Inferior parietal cortex (tissue), 1 donor: ENCODE data around the gene SLC1A5.
"Not testable (repeated sequence)": the region's sequence is repeated elsewhere in the genome, so short reads cannot be mapped to it uniquely, and the experiment has no call there.

Source experiments
- DNase-seq: peaks from one replicate; pipeline ENCODE4 v3.0.0-alpha.2; 2016; ENCODE audit errors: extremely low spot score

Gene SLC1A5

DNA sequence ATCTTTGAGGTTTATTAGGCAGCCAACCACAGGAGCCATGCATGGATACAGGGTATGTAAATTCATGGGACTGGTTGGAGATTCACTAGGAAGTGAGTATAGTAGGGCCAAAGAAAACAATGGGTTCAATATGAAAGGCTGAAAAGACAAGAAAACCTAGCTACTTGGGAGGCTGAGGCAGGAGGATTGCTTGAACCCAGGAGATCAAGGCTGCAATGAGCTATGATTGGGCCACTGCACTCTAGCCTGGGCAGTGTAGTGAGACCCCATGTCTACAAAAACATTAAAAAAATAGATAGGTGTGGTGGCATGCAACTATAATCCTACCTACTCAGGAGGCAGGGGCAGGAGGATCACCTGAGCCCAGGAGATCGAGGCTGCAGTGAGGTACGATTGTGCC, 10.3 kb upstream of the SLC1A5 start:
- no peak for DNase-seq

DNA sequence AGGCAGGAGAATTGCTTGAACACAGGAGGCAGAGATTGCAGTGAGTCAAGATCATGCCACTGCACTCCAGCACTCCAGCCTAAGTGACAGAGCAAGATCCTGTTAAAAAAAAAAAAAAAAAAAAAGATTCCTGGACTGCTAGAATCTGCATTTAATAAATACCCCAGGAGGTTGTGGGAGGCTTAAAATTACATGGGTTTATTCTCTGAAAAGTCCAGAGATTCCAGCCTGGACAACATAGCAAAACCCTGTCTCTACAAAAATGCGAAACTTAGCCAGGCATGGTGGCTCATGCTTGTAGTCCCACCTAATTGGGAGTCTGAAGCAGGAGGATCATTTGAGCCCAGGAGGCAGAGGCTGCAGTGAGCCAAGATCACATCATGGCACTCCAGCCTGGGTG, 9.5 kb upstream of the SLC1A5 start:
- DNase-seq = no peak

DNA sequence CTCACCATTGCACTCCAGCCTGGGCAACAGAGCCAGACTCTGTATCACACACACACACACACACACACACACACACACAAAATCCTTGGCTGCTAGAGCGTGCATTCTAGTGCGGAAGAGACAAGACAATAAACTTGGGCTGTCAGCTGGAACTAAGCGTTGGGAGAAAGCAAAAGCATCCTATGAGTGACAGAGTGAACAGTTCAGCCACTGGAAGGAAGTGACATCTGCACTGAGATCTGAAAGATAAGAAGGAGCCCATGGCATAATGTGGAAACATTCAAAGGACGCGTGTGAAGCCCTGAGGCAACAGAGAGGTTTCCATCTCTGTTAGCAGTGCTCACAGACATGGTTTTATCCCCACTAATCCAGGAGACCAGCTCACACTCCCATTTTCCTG, 3.5 kb upstream of the SLC1A5 start:
- DNase-seq = no peak

DNA sequence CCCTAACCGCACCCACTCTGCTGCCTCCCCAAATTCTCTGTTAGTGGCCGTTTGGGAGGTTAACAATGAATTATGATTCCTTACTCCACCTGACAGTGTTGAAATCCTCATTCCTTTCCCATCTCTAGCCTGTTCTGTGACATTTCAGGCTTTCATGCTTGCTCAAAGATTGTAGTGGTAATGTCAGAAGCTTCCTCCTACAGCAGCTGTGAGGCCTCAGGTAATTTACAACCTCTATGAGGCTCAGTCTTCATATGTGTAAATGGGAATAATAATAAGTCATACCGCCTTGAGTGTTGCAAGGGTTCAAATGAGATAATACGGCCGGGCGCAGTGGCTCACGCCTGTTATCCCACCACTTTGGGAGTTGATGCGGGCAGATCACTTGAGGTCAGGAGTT, 977 bp upstream of the SLC1A5 start:
- DNase-seq = no peak

DNA sequence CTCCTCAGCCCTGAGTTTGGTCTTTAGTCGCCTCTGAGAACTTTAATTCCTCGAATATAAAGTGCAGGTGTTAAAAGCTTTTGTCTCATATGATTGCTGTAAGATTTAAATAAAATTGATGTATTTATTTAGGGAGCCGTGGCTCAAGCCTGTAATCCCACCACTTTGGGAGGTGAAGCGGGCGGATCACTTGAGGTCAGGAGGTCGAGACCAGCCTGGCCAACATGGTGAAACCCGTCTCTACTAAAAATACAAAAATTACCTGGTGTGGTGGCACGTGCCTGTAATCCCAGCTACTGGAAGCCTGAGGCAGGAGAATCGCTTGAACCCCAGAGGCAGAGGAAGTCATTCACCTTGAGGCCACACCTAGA, 559 bp upstream of the SLC1A5 start:
- no peak for DNase-seq

DNA sequence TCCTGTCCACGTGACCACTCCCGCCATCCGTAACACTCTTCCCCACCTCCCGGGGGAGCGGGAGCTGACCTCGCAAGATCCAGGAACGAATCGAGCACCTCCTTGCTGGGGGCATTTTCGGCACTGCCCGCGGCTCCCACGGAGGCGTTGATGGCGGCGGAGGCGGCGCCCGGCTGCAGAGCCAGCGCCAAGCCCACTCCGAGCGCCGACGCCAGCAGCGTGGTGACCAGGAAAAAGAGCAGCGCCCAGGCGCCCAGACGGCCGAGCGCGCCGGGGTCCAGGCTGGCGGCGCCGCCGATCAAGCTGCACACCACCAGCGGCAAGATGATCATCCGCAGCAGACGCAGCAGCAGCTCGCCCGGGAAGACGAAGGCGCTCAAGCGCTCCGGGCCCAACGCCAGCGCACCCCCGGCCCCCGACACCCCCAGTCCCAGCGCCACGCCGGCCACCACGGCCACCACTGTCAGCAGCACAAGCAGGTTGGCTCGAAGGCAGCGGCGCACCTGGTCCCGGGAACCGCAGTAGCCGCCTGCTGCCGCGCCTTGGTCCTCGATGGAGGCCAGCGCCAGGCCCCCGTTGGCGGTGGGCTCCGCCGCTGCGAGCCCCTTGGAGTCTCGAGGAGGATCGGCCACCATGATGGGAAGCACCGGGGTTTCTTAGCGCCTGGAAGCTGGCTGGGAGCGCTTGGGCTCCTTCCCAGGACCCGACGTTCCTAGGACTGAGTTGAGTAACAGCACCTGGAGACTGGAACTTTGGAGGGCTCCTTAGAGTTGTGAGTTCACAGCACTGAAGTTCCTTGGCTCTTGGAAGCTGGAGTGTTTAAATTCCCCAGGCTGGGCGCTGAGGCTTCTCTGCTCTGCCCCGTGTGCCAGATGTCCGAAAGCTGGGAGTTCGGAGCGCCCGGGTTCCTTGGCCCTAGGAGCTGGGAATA, 798 bp downstream of the SLC1A5 start:
- no peak for DNase-seq

DNA sequence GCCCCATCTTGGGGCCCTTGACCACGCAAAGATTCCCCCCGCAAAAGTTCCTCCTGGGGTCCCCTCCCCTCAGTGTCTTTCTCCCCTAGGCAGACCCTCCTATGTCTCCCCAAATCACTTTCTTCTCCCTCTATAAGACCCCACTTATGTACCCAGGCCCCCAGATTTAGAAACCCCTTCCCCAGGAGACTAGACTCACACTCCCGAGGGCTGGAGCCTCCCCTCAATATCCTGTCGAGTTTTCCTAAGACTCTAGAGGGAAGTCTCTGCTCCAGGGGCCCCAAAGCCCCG, 1.4 kb downstream of the SLC1A5 start:
- DNase-seq = no peak

DNA sequence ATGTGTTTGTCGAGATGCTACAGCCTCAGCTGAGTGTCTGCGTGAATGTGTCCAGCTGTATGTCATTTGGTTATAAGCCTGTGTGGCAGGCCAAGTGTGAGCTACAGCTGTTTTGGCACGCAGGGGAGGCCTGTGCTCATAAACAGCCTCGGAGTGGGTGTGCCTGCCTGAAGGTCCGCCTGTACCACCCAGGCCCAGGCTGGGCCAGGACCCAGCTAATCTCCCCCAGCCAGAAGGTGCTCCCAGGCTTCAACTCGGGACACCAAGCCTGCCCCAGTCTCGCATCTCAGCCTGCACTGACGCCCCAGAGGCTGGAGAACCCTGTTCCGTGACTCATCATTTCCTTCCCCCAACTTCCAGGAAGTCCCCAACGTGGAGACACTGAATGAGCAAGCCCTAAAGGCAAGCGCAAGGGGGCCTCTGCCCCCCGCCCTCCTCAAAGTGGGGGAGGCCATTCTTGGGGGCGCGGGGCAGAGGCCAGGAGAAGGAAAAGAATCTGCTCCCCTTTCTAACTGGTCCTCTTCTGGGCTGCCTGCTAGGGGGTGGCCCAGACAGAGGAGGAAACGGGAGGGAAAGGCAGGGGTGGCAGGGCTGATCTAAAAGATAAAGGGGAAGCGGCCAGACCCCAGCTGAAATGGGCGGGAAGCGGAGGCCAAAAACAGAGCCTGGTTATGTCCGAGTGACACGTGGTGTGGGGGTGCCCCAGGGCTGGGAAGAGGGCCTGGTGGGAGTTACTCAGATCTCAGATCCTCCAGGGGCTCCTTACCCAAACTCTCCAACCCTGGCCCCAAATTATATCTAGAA, 2.0 kb downstream of the SLC1A5 start:
- peak; percentile 49 for DNase-seq

DNA sequence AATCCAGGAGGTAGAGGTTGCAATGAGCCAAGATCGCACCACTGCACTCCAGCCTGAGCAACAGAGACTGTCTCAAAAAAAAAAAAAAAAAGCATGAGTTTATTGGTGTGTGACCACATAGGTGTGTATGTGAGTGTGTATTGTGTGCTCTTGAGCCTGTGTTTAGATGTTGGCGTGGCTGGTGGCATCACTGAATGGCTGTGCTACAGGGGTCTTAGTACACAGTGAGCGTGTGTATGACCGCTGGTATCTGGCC, 2.5 kb downstream of the SLC1A5 start:
- DNase-seq = no peak

DNA sequence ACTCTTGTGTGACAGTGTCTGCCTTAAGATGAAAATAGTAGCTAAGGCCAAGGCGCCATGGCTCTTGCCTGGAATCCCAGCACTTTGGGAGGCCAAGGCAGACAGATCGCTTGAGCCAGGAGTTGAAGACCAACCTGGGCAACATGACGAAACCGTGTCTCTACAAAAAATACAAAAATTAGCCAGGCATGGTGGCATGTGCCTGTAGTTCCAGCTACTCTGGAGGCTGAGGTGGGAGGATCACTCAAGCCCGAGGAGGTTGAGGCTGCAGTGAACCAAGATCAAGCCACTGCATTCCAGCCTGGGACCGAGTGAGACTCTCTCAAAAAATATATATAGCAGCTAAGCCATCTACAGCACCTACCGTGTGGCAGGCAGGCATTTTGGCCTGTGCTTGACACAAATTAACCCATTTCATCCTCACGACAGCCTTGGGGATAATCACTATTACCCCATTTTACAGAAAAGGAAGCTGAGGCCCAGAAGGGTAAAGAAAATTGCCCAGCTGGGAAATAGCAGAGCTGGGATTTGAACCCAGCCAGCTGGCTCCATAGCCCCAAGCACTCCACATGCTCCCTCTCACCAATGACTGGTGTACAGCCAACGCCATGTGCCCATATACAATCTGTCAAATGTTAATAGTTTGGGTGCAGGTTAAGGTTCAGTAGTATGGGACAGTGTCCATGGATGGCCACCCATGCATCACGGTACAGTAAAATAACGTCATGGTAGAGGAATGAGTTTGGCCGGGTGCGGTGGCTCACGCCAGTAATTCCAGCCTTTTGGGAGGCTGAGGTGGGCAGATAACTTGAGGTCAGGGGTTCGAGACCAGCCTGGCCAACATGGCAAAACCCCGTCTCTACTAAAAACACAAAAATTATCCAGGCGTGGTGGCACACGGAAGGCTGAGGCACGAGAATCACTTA, 3.1 kb downstream of the SLC1A5 start:
- DNase-seq = no peak

DNA sequence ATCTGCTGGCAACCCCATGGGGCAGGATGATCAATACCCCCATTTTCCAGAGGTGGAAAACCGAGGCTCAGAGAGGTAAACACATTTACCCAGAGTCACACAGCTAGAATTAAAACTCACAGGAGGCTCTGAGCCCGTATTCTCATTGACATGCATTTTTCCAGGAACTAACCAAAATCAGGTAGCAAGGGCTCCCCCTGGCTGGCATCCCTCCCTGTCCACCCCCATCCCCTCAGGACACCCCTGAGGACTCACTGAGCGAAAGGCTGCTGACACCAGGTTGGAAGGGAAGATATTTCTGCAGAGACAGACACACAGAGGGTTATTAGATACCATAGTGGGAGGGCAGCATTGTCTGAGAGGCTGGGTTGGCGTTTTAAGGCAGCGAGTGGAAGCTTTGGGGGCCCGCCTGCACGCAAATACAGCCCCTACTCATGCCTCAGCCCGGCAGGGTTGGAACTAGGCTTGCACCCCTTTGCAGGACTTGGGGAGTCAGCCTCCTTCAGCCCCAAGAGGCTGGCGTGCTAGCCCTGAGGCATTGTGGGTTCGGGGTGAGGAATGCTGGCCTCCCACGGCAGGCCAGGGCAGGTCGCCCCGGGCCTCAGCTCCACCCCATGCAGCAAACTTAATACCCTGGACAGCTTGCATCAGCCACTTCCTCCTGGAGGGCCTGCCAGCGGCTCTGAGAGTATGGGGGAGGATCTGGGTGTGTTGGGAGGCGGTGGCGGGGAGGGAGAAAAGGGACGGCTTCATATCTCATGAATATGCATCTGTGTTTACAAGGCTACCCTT, 3.9 kb downstream of the SLC1A5 start:
- DNase-seq = peak; percentile 13

DNA sequence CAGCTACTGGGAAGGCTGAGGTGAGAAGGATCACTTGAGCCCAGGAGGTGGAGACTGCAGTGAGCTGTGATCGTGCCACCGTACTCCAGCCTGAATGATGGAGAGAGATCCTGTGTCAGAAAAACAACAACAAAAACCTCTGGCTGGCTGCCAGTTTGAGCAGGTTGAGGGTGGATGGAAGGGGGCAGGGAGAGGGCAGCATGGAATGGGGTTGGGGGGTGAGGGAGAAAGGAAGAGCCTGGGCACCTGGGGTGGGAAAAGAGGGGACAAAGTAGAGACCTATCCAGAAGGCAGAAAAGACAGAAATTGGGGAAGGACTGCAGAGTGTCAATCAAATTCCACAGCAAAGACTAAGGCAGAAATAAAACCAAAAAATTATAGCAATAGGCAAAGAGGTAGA, 4.7 kb downstream of the SLC1A5 start:
- no peak for DNase-seq

DNA sequence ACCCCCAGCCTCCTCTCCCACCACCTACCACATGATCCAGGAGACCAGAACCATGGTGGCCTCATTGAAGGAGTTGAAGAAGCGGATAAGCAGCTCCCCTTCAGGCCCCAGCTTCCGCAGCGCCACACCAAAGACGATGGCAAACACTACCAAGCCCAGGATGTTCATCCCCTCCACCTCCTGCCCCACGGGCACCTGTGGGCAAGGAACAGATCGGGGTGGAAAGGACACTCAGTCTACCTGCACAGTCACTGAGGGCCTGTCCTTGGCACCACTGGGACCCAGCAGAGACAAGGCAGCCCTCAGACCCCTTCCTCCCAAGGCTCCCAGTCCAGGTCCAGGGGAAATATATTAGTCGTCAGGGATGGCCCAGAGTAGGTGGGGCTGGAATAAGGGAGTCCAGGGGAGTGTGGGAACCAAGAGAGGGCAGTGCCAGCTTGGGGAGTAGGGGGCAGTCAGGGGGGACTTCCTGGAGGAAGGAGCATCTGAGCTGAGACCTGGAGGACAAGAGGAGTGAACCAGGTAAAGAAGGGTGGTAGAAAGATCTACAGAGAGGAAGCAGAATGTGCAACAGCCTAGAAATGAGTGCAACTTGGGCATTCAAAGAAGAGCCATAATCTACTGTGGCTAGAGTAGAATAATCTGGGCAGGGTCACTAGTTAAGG, 5.9 kb downstream of the SLC1A5 start:
- DNase-seq = no peak

DNA sequence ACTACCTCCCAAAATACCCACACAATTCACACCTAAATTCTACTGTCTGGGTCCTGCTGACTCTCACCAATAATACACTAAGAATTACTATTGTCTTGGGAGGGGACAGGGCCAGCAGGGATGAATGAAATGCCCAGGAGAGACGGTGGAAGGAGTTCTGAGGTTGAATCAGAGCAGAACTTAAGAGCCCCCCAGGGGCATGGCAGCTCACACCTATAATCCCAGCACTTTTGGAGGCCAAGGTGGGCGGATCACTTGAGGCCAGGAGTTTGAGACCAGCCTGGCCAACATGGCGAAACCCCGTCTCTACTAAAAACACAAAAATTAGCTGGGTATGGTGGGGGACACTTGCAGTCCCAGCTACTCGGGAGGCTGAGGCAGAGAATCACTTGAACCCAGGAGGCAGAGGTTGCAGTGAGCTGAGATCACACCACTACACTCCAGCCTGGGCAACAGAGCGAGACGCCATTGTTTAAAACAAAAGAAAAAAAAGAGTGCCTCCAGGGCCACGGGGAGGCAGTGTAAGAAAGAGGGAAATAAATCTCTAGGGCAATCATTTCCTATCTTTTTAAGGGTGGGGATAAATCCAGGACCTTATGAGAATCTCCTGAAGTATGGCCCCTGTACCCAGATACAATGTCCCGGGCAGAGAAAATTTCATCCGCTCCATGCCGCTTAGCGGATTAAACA, 10.3 kb downstream of the SLC1A5 start:
- DNase-seq = not testable (repeated sequence)

DNA sequence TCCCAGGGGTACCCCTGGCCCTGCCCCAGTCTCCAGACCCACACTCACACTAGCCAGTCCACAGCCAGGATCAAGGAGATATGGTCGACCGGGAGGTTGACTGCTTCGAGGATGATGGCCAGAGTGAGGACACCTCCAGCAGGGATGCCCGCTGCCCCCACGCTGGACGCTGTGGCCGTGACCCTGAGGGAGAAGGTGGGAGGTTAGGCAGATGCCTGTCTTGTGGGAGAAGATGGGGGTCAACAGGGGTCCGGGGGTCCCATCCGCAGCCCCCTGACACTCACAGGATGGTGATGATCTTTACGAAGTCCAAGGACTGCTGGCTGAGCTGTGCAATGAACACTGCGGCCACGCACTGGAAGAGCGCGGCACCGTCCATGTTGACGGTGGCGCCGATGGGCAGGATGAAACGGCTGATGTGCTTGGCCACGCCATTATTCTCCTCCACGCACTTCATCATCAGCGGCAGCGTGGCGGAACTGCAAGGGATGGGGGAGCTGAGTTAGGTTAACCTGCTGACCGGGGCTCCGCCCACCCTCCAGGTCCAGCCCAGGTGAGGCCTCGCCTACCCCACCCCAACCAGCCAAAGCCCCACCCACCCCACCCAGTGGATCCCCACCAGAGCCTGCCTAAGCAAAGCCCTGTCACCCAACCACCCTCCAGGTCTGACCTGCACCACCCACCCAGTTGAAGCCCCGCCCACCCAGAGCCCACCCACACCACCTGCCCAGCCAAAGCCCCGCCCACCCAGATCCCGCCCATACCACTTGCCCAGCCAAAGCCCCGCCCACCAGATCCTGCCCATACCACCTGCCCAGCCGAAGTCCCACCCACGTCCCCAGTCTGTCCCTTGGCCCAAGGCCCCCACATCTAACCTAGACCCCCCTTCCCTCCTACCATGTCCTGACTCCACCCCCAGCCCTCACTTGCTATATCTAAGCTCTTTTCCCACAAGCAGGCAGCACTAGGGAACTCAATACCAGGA, 11.2 kb downstream of the SLC1A5 start:
- no peak for DNase-seq

DNA sequence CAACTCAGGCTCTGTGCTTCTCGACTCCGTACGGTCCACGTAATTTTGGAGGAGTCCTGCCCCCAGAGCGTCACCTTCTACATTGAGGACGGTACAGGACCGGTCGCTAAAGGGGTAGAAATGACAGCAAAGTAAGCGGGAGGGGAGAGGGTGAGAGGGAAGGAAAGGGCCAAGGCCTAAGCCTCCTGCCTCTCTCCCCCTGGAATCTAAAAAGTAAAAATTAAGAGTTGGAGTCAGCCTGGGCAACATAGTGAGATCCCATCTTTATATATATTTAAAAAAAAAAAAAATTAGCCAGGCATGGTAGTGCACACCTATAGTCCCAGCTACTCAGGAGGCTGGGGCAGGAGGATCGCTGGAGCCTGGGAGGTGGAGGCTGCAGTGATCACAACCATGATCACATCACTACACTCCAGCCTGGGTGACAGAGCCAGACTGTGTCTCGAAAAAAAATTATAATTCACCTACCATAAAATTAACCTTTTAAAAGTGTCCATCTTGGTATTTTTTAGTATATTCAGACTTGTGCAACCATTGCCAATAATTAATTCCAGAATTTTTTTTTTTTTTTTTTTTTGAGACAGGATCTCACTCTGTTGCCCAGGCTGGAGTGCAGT, 12.6 kb downstream of the SLC1A5 start:
- DNase-seq = no peak

DNA sequence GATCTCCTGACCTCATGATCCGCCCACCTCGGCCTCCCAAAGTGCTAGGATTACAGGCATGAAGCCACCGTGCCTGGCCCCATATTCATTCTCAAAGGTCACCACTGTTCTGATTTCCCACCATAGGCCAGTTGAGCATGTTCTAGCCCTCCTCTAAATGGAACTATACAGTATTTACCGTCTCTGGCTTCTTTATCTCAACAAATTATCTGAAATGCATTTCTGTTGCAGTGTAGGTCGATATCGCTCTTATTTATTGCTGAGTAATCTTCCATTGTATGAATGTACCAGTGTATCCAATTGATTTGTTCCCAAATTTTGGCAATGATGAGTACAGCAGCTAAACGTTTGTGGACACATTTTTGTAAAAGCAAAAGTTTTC, 15.4 kb downstream of the SLC1A5 start:
- no peak for DNase-seq

DNA sequence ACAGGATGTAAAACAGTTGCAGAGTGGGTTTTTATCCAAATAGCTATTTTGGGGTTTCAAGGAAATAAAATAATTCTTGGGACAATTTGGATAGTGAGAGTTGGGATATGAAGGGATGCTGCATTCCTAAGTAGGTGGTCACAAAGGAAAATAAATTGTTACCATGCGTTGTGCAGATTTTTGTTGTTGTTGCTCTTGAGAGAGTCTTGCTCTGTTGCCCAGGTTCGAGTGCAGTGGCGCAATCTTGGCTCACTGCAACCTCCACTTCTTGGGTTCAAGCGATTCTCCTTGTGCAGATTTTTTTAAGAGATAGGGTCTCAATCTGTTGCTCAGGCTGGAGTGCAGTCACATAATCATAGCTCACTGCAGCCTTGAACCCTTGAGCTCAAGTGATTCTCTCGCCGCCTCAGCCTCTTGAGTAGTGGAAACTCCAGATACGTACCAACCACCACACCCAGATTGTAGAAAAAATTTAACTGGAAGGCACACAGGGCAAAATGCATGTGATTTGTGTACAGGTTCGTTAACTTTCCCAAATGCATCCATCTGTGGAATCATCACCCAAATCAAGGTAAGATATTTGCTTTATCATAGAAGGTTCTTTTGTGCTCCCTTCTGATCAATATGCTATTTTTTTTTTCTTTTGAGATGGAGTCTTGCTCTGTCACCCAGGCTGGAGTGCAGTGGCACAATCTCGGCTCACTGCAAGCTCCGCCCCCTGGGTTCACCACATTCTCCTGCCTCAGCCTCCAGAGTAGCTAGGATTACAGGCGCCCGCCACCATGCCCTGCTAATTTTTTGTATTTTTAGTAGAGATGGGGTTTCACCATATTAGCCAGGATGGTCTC, 16.0 kb downstream of the SLC1A5 start:
- no peak for DNase-seq
